Testis (tissue), 2 donors: ENCODE results near the gene PCIF1.

Source experiments
- CTCF ChIP-seq, 3 experiments: fragments of 450-650 bp in 2 of 3; fragments of 200-600 bp in 1 of 3; sonication (generic) in 1 of 3; IDR thresholded peaks; one replicate each; pipeline ENCODE4 v1.5.1; 2016 to 2019; ENCODE audit warnings: antibody characterized with exemption in 3 of 3, mild to moderate bottlenecking in 2 of 3, moderate library complexity in 1 of 3
- POLR2A ChIP-seq: fragments of 450-650 bp; IDR thresholded peaks from one replicate; pipeline ENCODE4 v1.6.1; 2017; ENCODE audit warnings: antibody characterized with exemption, mild to moderate bottlenecking, moderate library complexity

- TF ChIP-seq CTCF (IDR thresholded peaks at IDR 0.05) = no peak
- no peak for TF ChIP-seq POLR2A
Measured at GRCh38 chr20:45993197-45993951, 58.9 kb downstream of the PCIF1 start.
